SU-DHL-6 (cell line): ENCODE results near the gene KCTD10.

Experiments
- H2AFZ ChIP-seq: fragments of 200-600 bp; sonication (generic); 2 replicates; pipeline ENCODE4 v1.6.1; 2014; ENCODE audit warnings: low read depth, mild to moderate bottlenecking, moderate library complexity, mixed read lengths, antibody characterized with exemption, low read length; ENCODE audit not compliant: severe bottlenecking
- H3F3A ChIP-seq: fragments of 200-600 bp; shearing (Covaris generic); 2 replicates; pipeline ENCODE4 v1.6.0; 2016; ENCODE audit warnings: antibody characterized with exemption, mild to moderate bottlenecking; ENCODE audit not compliant: insufficient read depth
- H3K27ac ChIP-seq: fragments of 200-600 bp; sonication (generic); 2 replicates; pipeline ENCODE4 v1.5.1; 2016; ENCODE audit warnings: low read depth, mild to moderate bottlenecking, low read length, moderate library complexity, mixed read lengths
- H3K27me3 ChIP-seq: fragments of 200-600 bp; sonication (generic), shearing (Covaris generic); 2 replicates; pipeline ENCODE4 v1.6.0; 2014; ENCODE audit warnings: mild to moderate bottlenecking, low read length
- H3K36me3 ChIP-seq: fragments of 200-600 bp; sonication (generic); 2 replicates; pipeline ENCODE4 v1.6.1; 2014; ENCODE audit warnings: mild to moderate bottlenecking, low read length, mixed read lengths
- H3K4me2 ChIP-seq: fragments of 300-600, 200-600 bp; shearing (Covaris generic), sonication (generic); 2 replicates; pipeline ENCODE4 v1.6.0; 2014; ENCODE audit warnings: low read length, low read depth, mild to moderate bottlenecking; ENCODE audit not compliant: poor library complexity, severe bottlenecking
- H3K4me3 ChIP-seq: fragments of 200-600 bp; sonication (generic); 2 replicates; pipeline ENCODE4 v1.5.1; 2014; ENCODE audit warnings: antibody characterized with exemption, low read length, mild to moderate bottlenecking, mixed read lengths; ENCODE audit not compliant: insufficient read depth, poor library complexity, severe bottlenecking
- H3K79me2 ChIP-seq: fragments of 200-600 bp; sonication (generic); 2 replicates; pipeline ENCODE4 v1.6.1; 2014; ENCODE audit warnings: mild to moderate bottlenecking, low read length, moderate library complexity; ENCODE audit not compliant: insufficient read depth
- H3K9ac ChIP-seq: fragments of 200-600 bp; sonication (generic); 2 replicates; pipeline ENCODE4 v1.7.0; 2014; ENCODE audit warnings: mild to moderate bottlenecking, low read length
- H3K9me2 ChIP-seq: fragments of 200-600 bp; sonication (generic); replicated peaks from 2 replicates; pipeline ENCODE4 v1.6.1; 2014; ENCODE audit warnings: low read length; ENCODE audit not compliant: insufficient read depth
- H3K9me3 ChIP-seq: fragments of 200-600 bp; sonication (generic); 2 replicates; pipeline ENCODE4 v1.6.1; 2014; ENCODE audit warnings: low read length, mixed read lengths; ENCODE audit not compliant: insufficient read depth
- H4K20me1 ChIP-seq: fragments of 200-600 bp; sonication (generic); 2 replicates; pipeline ENCODE4 v1.6.1; 2014; ENCODE audit warnings: low read depth, mild to moderate bottlenecking, antibody characterized with exemption, low read length, moderate library complexity, mixed read lengths
- EZH2phosphoT487 ChIP-seq: fragments of 200-600 bp; sonication (generic), shearing (Covaris generic); conservative IDR thresholded peaks from 2 replicates; pipeline ENCODE4 v1.6.1; 2018; ENCODE audit warnings: mild to moderate bottlenecking, antibody characterized with exemption, low read length, moderate library complexity, mixed read lengths
- TF ChIP-seq, protein P1 (sequence below): fragments of 200-600 bp; sonication (generic); IDR thresholded peaks from one replicate; pipeline ENCODE4 v1.5.1; 2017; ENCODE audit warnings: antibody characterized with exemption, mild to moderate bottlenecking, low read length, moderate library complexity; ENCODE audit not compliant: insufficient read depth, poor library complexity, severe bottlenecking

Gene KCTD10

GRCh38 chr12:109496306-109496705 lies 19.2 kb upstream of the KCTD10 start:
- Histone ChIP-seq H3F3A (no peaks in the 10 kb centered on the region), H2AFZ (no peak overlapping the region), H3K79me2 (no peaks in the 10 kb centered on the region), H3K9me3 (no peaks in the 10 kb centered on the region), H3K27me3 (no peaks in the 10 kb centered on the region), H3K4me2 (no peak overlapping the region), H3K9ac (no peak overlapping the region), H3K9me2 (no peaks in the 10 kb centered on the region), H4K20me1 (no peaks in the 10 kb centered on the region), H3K27ac (no peak overlapping the region), H3K4me3 (no peak overlapping the region), H3K36me3 (no peaks in the 10 kb centered on the region)
- TF ChIP-seq EZH2phosphoT487: no peak
- TF ChIP-seq, protein P1, sequence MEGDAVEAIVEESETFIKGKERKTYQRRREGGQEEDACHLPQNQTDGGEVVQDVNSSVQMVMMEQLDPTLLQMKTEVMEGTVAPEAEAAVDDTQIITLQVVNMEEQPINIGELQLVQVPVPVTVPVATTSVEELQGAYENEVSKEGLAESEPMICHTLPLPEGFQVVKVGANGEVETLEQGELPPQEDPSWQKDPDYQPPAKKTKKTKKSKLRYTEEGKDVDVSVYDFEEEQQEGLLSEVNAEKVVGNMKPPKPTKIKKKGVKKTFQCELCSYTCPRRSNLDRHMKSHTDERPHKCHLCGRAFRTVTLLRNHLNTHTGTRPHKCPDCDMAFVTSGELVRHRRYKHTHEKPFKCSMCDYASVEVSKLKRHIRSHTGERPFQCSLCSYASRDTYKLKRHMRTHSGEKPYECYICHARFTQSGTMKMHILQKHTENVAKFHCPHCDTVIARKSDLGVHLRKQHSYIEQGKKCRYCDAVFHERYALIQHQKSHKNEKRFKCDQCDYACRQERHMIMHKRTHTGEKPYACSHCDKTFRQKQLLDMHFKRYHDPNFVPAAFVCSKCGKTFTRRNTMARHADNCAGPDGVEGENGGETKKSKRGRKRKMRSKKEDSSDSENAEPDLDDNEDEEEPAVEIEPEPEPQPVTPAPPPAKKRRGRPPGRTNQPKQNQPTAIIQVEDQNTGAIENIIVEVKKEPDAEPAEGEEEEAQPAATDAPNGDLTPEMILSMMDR: no peak

GRCh38 chr12:109495012-109495411 lies 17.9 kb upstream of the KCTD10 start:
- Histone ChIP-seq H3K4me2 (no peak overlapping the region), H3K9me3 (no peaks in the 10 kb centered on the region), H3F3A (no peaks in the 10 kb centered on the region), H3K9me2 (no peaks in the 10 kb centered on the region), H3K79me2 (no peaks in the 10 kb centered on the region), H3K4me3 (no peak overlapping the region), H3K36me3 (no peaks in the 10 kb centered on the region), H3K9ac (no peak overlapping the region), H3K27ac (no peak overlapping the region), H3K27me3 (no peaks in the 10 kb centered on the region), H2AFZ (no peak overlapping the region), H4K20me1 (no peaks in the 10 kb centered on the region)
- TF ChIP-seq, protein P1: no peak

- Histone ChIP-seq H3K4me2 (no peak overlapping the region), H3K36me3 (no peaks in the 10 kb centered on the region), H3K9me3 (no peaks in the 10 kb centered on the region), H4K20me1 (no peaks in the 10 kb centered on the region), H3K79me2 (no peaks in the 10 kb centered on the region), H3F3A (no peaks in the 10 kb centered on the region), H3K9ac (no peak overlapping the region), H3K27me3 (no peaks in the 10 kb centered on the region), H3K27ac (no peak overlapping the region), H3K9me2 (no peaks in the 10 kb centered on the region), H3K4me3 (no peak overlapping the region), H2AFZ (no peak overlapping the region)
- no peak for TF ChIP-seq EZH2phosphoT487
- TF ChIP-seq, protein P1: no peak
These were observed 17.3 kb upstream of the KCTD10 start for GRCh38 chr12:109494348-109494881.
